NCI-H2107 (cell line): ENCODE data around the gene BLACAT1.

Experiments used
- DNase-seq: peaks from one replicate; lab custom pipeline; 2025; lab: John Stamatoyannopoulos, UW

The BLACAT1 gene

DNA sequence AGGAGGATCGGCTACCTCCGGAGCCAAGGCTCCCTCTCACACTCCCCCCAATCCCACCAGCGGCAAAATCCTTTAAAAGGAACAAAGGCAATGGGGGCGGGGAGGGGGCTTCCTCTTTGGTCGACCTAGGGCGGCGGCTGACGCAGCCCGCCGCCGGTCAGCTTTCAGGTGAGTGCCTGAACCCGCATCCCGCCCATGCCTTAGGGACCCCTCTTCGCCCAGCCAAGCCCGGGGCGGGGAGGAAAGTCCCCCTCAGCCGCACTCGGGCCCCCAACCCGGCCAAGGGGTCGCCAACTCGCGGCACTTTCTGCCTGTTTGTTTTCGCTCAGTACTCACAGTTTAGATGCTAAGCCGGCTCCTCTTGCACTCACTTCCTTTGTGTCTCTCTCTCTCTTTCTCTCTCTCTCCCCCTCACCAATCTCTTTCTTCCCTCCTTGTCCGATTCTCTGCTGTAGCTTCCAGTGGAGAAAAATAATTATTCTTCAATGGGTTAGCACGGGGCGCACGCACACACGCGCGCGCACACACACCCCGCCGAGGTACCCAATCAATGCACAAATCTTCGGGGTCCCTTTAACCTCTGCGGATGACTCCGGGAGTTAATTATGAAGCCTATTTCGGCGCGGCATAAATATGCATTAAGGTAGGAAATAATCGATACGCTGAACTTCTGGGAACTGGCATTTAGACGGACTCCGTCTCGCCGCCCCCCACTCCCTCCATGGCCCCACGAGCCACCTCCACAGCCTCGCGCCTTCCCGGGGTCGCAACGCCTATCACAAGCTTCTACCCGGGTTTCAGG lies at the start of gene BLACAT1:
Gene BLACAT1, minus strand, starts transcription at position 465 of the 802 bp plus-strand sequence.
- no peak for DNase-seq

DNA sequence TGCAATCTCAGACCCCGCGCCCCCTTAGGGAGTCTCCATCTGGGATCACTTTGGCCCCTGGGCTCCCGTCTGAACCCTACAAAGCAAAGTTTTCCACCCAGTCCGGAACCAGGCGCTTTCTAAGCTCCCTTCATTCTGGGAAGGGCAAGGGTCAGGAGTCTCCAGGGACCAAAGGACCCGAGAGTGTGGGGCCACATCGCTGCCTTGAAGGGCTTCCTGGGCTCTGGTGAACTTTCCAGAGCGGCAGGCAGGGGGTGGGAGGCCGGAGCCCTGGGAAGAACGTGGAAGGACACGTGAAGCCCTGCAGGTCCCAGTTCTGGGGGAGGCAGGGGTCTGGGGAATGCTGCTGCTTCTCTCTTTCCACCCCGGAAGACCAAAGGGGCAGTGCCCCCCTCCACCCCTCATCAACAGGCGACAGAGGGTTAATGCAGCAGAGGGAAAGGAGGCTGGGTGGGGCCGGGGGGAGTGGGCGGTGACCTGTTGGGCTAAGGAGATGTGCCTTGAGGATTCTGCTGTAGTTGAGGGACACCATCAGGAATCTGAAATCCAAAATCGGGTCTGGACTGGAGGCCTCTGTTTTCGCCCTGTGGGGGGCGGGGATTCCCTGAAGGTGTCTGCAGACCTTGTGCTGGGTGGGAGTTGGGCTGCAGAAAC lies 49.4 kb upstream of the BLACAT1 start:
- no peak for DNase-seq

DNA sequence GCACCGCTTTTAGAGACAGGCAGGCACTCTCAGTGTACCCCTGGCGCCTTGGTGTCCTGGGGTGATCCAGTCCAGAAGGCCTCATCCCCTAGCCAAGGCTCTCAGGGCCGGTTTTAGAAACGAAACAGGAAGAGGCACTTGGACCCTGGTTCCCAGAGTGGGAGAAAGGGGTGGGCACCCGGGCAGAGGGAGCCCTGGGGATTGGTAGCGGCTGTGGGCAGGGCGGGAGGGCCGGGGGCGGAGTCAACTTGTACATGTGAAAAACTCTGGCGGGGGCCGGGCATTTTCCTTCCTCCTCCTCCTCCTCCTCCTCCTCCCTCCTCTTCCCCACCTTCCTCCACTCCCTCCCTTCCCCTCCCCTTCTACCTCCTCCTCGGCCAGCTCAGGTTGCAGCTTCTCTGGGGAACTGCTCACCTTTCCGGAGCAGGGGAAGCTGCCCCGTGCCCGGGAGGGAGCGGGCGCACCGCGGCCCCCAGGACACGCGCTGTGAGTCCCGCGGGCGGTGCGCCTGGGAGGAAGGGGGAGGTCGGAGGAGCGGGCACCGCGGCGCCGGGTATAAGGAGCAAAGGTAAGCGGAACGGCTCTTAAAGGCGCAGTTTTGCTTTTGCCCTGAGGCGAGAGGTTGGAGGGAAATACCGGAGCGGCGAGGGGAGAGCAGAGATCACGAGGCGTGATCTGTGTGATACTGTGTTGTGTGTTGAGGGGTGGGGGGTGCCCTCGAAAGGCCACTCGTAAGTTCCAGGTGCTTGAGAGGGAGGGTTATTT lies 48.6 kb upstream of the BLACAT1 start, which contains the start of gene CDK18:
Gene CDK18, plus strand, starts transcription at position 359 of the 765 bp plus-strand sequence. CDS start 18,499 bp downstream, outside the sequence.
- DNase-seq: peak; percentile 87

DNA sequence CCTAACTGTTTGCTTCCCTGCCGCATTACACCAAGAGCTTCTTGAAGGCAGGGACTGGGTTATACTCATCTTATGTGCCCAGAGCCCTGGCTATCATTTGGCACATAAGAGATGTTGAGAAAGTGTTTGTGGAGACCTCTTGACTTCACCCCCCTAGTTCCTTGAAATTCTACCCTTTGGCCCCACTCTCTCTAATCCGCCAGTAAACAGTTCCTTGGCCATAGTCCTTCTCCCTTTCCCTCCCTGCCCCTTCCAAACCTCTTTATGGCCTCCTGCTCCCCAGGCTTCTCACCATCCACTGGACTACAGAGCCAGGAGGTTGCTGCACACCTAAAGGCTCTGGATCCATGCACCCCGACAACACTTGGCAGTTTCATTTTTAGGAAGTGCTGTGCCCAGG lies 47.1 kb upstream of the BLACAT1 start:
- no peak for DNase-seq

DNA sequence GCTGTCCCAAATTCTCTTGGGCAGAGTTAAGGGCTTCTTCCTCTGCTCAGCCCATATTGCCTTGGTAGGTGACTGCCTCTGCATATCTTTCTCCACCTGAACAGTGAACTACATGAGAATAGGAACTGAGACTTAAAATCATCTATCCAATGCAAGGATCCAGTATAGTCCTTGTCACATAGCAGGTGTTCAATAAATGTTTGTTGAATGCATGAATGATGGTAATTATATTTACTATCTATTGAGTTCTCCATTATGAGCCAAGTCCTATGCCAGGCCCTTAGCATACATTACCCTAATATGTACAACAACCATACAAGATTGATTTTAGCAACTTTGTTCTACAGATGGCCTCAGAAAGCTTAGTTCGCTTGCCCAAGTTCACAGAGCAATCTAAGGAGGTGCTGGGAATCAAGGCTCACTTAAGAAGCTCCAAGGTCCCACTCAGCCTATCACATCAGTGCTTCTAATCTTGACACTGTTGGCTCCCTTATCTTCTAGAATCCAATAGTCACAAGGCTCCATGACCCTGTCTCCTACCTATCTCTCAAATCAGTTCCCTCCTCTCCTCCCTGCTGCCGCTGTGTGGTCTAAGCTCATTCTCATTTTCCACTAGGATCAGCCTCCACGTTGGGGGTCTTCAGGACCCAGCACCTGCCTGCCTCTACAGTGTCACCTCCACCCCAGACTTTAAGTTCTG lies 46.4 kb upstream of the BLACAT1 start:
- DNase-seq: no peak

DNA sequence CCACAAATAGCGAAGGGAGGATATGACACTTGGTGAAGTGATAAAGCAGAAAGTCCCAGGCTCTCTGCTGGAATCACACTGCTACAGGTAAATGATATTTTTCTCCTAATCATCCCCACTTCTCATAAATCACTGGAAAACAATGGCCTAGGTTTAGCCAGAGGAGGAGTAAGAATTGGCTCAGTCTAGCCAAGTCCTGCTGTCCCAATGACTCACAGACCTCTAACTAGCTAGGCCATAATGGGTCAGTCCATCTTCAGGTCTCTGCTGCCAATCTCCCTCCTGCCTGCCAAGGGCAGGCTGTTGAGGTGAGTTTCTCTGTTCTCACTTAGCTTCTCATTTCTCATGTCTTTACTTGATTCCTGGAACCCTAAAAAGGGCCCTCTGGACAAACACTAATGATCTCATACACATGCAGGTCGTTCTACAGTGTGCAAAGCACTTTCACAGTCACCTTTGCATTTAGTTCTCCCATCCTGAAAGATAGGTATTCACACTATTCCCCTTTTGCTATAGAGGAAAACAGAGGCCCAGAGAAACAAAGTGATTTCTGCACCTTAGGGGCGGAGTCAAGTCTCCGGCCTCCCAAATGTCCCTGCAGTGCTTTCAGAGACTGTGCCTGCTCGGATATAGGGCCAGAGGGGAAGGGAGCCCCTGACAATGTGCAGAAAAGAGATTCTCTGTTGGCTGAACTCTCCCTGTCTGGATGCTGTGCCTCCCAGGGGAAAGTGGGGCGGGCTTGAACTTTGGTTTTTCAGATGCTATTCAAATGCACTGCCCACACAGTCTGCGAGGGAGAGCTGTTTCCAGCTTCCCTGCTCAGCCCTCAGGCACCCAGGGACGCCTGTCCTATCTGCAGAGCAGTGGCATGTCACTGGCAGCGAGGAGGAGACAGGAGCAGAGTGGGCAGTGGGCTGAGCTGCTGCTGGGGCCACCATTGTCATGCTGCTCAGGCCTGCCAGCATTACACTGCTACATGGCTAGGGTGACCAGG lies 44.7 kb upstream of the BLACAT1 start:
- DNase-seq: no peak

DNA sequence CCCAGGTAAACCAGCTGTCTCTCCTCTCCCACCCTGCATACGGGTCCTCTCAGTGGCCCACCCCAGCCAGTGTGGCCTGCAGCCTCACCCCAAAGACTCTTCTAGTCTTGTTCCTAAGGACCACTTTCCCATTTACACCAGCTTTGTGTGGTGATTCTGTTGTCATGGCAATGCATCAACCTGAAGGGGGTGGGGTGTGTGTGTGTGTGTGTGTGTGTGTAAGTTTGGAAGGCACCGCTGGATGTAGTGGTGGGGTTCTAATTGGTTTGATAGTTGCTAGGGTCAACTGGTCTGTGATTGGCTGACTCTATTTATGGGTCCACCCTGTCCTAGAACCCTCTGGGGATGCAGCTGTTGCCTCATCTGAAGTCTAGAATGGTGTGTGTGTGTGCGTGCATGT lies 43.9 kb upstream of the BLACAT1 start:
- DNase-seq: no peak

DNA sequence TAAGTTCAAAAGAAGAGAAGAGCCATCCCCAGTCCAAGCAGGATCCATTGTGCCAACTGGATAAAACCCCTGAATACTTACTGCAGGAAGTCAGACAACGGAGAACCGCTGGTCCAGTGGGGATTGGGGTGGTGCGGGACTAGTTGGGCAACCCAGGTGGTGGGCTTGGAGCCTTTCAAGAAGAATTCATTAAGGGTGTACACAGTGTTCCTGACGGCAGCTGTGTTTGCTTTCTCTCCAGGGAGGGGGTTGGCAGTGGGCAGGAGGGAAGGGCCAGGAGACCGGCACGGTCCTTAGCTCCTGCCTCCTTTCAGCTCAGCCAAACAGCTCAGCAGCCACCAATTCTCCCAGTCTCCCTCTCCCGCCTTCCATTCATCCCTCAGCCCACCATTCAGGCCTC lies 41.5 kb upstream of the BLACAT1 start:
- peak; percentile 51 for DNase-seq

DNA sequence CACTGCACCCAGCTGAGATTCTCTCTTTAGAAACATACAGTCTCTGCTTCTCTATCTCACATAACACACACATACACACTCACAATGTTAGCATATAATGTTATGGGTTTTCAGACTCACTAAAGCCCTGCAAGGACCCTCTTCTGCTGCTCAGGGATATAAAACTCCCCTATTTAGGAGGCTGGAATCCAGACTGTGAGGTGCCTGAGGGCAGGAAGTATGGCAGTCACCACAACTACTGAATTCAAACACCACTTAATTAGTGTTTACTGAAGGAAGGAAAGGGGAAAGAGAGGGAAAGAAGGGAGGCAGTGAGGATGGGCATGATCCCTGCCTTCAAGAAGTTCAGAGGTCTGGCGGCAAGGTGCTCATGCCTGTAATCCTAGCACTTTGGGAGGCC lies 40.8 kb upstream of the BLACAT1 start:
- DNase-seq: no peak

DNA sequence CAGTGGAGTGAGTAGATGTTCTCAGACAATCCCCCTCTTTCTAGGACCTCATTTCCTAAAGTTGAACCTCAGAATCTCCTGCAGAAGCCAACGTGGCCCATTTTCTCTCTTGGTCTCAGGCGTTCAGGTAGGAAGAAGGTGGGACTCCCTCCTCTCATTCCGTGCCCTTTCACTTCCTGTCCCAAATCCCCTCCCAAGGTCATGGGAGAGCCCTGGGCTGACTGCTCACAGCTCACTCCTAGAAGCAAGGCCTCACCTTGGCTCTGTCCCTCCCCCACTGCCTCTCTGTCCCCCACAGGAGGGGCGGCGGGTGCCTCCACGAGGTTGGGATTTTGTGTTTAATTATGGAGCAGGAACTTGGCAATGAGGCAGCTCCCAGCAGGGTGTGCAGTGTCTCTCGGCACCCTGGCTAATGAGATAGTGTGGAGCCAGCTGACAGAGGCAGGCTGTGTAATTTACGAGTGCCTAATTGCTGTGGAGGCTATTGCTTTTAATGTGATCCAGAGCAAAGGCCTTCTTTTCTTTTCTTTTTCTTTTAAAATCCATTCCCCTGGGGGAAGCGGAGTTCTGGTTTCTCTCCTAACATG lies 39.5 kb upstream of the BLACAT1 start:
- DNase-seq: peak; percentile 83

DNA sequence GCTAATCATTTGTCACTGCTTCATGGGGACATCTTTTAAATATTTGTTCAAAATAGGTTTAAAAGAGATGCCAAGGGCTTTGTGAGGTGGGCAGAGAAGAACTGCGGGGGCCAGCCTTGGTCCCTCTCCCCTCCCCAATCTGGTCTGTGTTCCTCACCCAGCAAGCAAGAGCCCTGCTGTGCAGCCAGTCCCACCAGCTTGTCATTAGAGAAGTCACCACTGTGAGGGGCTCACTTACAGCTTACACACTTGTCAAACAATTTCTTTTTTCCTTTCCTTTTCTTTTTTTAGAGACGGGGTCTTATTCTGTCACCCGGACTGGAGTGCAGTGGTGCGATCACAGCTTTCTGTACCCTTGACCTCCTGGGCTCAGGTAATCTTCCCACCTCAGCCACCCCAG lies 38.3 kb upstream of the BLACAT1 start:
- no peak for DNase-seq

DNA sequence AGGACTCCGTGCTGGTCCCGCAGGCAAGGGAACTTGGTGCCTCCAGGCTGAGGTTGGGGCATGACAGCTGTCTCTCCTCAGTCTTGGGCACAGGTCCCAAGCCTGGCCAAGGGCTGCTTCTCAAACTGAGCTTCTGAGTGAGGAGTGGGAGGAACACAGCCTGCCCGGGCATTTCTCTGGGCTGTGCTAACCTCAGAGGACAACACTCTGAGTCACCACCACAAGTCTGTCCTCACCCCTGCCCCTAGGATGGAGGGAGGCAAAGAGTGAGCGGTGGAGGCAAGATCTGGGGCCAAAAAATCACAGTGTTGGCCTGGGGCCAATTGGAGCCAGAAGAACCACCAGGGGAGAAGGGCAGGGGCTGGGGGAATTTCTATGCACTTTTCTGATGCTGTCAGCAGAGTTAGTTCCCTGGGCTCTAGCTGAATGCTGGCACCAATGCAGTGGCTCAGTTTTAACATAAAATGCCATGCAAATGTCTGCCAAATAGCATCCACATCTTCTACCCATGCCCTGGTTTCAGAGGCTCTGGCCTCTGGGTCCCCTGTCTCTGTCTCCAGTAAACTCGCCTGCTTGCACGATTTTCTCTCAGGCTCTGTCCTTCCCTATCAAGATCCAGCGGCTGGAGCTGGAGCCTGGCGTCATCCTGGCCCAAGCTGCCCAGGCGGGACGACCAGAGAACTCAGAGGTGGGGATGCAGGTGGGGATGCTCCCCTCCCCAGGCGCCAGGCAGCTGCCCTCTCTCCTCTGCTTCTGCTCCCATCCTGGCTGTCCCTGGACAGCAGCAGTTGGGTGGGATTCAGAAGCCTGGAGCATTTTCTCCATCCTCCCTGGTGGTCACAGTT lies 37.6 kb upstream of the BLACAT1 start:
- no peak for DNase-seq

DNA sequence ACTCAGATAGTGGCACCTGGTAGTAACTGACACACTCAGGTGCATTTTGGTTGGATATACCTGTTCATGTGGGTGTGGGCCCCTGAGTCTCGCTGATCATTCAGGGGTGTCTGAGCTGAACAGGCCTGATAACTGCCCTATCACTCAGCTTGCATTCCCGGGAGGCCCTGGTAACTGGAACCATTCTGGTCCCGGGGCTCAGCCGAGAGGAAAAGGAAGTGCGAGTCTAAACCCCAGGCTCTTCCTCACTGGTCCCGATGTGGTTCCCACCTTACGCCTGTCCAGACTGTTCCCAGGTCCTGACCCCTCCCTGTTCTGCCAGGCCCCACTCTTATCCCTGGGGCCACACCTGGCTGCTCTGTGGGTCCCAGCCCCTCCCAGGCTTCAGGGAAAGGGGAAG lies 36.9 kb upstream of the BLACAT1 start:
- no peak for DNase-seq

DNA sequence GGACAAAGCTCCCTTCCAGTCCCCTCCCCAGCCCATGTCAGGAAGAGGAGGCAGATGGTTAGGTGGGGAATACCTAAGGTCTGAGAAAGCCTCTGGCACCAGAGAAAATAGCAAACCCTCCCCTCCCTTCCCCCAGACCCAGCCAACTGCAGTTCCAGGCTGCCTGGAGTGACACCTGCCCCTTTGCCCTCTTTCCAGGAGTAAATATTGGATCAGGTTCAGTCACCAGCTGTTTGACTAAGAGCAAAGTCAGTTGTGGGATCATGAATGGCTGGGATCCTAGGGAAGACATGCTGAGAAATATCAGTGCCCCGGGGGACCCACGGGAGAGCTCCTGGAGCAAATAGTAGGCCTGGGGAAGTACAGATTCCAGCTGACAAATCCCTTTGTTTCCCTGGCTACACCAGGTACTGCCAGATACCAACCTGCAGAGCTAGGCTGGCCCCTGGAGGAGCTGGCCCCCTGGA lies 36.4 kb upstream of the BLACAT1 start:
- peak; percentile 69 for DNase-seq

DNA sequence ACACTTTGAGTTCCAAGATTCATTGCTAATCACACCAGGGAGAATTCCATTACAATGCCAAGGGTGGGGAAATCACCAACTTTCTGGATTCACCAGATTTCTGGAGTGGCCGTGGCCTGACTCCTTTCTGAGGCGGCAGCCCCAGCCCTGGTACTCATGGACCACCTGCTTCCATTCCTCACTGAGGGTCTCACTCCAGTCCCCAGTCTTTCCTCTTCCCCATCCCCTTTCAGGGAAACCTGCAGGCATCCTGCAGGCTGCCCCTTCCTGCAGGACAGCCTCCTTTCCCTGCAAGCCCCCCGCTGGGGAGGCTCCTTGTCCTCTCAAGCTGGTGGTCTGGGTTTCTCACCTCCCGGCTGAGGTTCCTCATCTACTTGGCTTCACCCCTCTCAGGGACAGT lies 35.9 kb upstream of the BLACAT1 start:
- DNase-seq: no peak

DNA sequence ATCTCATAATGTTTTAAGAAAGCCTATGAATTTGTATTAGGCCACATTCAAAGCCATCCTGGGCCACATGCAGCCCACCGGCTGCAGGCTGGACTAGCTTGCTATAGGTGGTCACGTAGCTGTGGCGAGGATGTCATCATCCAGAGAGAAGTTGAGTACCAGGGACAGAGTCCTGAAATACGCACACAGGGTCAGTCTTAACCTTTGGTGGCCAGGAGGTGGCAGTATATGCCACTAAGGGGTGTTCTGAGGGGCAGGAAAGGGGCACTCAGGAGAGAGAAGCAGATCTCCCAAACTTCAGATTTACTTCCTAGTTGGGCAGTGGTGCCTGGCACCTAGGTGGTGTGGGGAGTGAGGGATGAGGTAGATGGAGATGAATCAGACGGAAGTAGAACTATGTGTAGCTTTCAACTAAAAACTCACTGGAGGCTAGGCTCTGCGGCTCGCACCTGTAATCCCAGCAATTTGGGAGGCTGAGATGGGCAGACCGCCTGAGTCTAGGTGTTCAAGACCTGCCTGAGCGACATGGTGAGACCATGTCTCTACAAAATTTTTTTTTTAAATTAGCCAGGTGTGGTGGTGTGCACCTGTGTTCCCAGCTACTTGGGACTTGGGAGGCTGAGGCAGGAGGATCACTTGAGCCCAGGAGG lies 32.4 kb upstream of the BLACAT1 start:
- peak; percentile 58 for DNase-seq

DNA sequence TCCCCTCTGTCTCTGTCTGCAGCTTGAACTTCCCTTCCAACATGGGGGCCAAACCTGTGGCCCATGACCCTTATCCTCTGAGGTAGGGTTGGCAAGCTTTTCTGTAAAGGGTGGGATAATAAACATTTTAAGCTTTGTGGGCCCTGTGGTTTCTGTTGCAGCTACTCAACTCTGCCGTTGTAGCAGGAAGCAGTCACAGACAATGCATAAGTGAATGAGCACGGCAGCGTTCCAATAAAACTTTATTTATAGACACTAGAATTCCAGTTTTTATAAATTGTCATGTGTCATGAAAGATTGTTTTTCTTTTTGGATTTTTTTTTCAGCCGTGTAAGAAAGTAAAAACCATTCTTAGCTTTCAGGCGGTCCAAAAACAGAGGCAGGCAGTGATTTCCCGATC lies 30.4 kb upstream of the BLACAT1 start:
- DNase-seq: no peak

DNA sequence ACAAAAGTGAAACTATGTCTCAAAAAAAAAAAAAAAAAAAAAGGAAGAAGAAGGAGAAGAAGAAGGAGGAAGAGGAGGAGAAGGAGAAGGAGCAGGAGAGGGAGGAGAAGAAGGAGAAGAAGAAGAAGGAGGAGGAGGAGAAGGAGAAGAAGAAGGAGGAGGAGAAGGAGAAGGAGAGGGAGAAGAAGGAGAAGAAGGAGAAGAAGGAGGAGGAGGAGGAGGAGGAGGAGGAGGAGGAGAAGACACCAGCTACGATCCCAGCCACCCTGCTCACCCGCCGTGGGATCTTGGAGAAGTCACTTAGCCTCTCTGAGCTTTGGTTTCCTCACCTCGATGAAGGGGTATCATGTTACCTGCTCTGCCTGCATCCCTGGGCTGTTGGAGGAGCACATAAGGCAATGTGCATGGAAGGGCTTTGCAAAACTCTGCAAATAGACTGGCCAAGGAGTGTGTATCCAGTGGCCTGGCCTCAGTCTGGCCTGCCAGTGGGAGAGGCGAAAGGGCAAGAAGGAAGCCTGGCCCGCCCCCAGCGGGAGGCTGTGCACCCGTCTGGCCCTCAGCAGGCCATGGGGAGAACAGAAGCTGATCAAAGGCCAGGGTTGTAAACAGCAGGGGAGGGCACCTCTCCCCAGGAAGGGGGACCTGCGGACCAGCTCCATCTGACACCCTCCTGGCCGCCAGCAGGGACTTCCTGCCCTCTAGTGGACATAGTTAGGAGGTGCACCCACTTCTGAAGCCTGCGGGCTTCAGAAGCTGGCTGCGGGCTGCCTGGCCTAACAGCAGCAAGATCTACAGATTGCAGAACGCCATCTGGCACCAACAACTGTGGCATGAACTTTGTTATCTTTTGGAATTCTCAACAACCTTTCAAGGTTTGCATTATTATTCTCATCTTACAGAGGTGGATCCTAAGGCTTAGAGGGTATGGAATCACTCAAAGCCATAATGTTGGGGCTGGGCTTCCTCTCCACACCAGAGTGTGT lies 29.4 kb upstream of the BLACAT1 start:
- DNase-seq: peak; percentile 83
